HG02970 (cell line): ENCODE measurements around the gene PPP2R2C.

Experiments used
- ATAC-seq: cut with Tn5 transposase; IDR thresholded peaks from one replicate; pipeline ENCODE4 v1.9.1; 2021; ENCODE audit warnings: mild to moderate bottlenecking, moderate library complexity, moderate number of reproducible peaks; ENCODE audit not compliant: unreplicated experiment, low FRiP score

PPP2R2C gene

DNA sequence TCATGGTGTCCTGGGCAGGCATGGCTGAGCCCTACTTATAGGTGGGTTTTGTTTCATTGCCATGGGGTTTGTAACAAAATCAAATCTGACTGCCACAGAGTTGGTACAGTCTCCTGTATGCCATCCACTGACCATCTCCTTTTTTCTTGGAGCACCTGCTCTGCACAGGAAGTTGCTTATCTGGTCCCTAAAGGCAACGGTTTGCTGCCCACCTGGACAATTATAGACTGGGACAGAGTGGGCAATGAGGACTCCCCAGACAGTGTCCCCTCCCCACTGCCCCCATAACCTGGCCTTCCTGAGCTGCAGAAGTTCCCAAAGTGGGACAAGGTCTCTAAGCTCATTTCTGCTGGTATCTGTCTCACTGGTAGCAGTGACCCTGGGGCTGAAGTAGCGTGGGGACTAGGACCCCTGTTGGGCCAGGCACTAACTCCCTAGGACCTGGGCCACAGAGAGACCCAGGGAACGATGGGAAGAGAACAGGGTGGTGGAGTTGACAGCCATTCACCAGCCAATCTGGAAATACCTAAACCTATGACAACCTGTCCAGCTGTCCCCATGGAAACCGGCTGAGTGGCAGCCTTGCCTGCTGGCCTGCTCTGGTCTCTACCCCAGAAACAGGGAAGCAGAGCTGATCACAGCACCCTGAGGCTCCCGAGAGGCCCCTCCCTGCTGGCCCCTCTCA, 138.1 kb downstream of the PPP2R2C start:
- no peak for ATAC-seq

DNA sequence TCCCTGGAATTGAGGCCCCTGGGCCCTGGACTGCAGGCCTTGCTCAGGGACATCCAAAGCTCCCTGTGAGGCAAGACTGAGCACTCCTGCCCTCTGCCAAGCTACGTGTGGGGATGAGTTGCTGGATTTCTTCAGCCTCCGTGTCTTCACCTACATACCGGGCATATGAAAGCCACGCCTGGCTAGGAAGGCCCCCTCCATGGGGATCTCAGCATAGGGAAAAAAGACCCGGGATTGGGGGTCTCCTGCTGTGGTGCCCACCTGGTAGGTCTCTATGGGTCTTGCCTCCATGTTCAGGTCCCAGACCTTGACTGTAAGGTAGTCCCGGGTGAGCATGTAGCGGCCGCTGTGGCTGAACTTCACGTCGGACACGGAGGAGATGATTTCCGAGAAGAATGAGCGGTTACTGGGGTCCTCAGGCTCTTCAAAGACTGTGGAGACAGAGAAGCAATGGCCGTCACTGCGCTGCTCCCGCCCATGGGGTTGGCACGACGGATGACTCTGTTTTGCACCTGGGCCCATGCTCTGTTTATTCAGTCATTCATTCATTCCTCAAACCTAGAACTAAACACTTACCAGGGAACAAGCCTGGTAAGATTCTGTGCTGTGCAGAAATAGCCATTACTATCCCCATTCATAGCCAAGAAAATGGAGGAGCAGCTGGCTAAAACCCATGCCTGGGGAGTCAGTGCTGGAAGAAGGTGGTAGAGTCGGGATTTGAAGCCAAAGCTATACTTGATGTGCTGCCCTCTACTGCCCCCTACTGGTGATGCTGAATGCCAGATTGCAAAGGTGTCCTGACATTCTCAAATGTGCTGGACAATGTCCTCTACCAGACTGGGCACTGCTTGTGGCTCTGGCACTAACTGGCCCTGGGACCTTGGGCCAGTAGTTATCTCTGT, 138.9 kb downstream of the PPP2R2C start:
- no peak for ATAC-seq

DNA sequence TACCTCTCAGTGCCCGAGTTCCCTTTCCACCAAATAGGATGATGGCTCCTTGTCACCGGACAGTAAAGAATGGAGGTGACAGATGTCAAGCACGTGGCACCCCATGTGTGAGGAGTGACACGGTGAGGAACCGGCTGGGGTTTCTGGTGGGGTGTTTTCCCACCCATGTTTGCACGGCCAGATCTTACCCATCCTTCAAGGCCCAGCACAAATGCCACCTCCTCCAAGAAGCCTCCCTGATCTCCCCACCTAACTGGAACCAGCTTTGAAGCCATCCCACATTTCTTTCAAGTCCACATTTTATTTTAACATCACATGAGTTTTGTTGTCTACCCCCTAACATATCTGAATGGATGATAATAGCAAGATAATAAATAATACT, 139.8 kb downstream of the PPP2R2C start:
- no peak for ATAC-seq

DNA sequence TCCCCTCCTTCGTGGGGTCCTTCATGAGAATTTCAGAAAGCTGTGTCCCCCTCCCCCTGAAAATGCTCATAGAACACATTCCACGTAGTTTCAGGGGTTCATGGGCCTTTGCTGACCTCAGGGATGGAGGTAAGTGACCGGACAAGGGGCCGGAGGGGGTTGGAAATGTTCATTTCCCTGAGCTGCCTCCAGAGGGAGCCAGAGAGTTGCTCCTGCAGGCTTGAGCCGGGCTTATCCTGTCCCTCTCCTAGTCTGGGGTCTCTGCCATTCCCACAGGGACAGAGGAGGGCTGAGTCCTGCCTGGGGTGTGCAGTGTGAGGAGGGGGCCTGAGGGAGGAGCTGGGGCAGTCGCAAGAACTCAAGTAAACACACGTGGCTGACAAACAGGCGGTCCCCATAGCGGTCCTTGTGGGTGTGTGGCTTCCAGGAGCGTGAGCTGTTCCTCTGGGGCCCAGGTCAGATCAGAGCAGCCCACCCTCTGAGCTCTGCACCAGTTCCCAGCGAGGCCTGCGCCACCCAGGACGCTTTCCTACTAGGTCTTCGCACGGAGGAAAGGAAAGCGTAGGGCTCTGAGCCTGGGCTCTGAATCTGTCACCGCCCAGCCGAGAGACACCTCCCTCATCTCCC, 140.3 kb downstream of the PPP2R2C start:
- ATAC-seq, result no peak

DNA sequence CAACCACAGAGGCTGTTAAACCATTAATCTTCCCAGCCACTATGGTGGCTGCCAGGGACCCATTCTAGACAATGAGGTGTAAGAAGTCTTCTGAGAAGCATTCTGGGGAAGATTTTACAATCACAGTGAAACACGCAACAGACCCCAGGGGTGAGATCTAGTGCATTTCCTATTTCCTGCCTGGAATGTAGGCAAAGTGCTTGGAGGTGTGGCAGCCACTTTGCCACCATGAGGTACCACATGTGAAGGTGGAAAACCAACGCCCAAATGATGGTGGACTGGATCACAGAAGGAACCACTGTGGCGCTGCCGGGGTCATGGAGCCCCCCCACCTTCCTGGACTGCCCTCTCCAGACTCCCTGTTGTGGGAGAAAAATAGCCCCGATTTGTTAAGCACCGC, 140.9 kb downstream of the PPP2R2C start:
- no peak for ATAC-seq

DNA sequence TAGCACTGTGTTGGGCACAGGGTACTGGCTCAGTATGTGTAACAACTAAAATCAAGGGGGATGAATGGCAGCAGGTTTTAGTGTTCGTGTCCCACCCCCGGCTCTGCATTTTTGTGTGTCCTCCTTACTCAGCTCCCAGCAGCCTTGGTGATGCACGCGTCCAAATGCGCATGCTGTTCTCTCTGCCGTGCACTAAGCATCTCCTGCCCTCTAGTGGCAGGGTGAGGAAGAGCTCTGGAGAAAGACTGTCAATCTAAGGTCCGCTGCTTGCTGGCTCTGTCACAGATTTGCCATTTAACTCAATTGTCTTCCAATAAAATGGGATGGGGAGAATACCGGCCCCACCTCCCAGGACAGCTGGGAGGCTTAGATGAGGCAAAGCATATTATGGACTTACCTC, 141.4 kb downstream of the PPP2R2C start:
- no peak for ATAC-seq

DNA sequence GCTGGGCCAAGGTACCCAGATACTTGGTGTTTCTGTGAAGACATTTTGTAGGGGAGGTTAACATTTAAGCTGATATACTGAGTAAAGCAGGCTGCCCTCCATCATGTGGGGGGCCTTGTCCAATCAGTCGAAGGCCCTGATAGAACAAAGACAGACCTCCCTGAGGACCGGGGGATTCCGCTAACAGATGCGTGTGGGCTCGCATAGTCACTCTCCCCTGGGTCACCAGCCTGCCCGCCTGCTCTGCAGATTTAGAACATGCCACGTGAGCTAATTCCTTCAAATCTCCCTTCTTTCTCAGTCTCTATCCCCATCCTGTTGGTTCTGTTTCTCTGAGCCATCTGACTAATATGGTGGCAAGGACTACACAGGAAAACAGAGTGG, 142.0 kb downstream of the PPP2R2C start:
- no peak for ATAC-seq

DNA sequence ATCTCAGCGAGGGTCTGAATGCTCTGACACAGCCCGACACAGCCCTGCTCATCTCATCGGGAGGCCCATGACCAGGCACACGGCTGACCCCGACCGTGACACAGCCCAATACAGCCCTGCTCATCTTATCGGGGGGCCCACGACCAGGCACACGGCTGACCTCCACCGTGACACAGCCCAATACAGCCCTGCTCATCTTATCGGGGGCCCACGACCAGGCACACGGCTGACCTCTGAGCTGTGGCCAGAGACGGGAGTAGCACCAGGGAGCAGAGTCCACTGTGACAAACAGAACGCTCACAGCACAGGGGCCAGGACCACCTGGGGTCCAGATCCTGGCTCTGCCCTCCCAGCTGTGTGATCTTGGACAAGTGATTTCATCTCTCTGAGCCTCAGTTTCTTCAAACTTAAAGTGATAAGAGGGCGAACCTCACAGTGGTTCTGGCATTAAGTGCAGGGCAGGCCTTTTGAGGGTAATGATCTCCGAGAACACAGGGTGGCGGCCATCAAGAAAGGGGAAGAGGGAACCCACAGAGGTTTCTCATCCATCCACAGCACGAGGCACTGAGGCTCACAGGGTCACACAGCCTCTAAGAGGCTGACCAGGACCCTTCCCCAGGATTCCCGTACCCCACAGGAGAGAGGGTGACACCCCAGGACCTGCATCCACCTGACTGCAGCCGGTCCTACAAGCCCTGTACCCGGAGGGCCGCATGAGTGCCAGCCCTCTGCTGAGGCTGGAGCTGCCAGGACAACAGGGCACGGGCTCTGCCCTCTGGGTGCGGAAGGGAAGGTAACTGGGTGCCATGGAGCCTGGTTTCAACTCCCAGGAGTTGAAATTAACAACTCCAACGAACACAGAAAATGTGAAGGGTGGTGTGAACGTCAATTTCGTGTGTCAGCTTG, 142.7 kb downstream of the PPP2R2C start:
- no peak for ATAC-seq

DNA sequence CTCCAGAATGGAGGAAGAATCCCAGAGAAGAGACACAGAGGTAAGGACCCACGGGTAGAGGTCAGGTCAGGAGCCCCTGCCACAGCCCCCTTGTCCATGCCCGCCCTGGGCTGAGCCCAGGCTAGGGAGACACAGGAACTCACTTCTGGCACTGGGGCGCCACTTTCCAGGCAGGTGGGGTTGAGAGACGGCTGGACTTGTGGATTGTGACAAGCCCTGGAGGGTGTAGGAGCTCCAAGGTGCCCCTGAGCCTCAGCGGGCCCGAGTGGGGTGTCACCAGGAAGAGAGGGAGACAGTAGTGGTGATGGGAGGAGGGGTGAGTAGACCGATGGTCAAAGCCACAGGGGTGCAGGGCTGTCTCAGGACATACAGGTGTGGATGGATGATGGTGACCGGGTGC, 143.9 kb downstream of the PPP2R2C start:
- ATAC-seq, result no peak

DNA sequence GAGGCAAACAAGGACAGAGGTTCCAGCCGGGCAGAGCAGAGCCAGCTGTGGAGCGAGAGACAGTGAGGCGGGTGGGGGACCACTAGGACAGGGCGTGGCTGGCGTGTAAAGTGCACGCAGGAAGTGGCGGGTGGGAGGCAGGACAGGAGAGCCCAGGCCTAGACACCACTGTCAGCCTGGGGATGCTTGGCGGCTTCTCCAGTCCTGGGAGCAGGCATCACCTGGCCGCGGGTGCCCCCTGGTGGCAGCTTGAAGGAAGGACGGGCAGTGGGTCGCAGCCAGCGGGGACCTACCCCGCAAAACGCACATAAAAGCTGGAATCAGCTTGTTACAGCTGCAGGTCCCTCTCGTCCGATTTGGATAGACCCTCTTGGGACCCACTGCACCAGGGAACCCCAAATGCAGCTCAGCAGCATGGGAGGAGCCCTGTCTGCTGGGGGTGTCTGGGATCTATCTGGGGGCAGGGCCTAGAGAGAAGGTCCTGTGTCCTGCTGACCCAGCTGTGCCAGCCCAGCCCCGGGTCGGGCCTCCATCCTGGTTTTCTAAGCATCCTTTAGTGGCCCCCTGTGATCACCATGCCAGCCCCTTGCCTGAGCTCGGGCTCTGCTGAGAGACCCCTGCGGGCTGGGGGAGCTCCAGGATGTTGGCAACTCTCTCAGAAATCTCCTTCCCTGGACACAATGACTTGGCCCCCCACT, 145.0 kb downstream of the PPP2R2C start:
- ATAC-seq, result peak; percentile 57

DNA sequence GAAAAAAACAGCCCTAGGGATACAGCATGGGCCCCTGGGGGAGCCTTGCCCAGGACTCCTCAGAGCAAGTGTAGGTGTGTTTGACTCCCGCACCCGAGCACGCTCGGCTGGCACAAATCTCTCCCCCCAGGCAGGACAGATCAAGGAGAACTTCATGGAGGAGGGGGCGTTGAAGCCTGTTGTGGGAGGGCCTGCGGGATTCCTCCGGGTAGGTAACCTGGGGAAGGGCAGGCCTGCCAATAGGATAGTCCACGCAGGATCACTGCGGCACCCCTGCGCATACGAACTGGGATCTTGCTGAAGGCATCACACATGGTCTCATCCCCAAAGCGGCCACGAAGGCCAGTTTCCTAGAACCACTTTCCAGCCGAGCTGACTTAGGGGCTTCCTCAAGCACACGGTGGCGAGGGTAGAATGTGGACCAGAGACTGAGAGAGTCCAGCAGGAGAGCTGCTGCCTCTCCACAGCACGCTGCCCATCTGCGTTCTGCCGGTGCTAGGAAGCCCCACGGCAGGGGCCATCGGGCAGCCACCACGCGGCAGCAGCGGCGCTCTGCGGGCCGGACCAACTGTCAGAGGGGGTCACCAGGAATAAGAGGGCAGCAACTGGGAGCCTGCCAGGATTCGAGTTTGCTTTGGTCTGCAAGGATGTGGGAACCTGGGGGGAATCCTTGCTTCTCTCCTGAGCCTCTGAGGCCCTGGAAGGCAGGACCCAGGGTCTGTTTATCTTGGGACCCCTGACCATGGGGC, 145.9 kb downstream of the PPP2R2C start:
- ATAC-seq, result no peak

DNA sequence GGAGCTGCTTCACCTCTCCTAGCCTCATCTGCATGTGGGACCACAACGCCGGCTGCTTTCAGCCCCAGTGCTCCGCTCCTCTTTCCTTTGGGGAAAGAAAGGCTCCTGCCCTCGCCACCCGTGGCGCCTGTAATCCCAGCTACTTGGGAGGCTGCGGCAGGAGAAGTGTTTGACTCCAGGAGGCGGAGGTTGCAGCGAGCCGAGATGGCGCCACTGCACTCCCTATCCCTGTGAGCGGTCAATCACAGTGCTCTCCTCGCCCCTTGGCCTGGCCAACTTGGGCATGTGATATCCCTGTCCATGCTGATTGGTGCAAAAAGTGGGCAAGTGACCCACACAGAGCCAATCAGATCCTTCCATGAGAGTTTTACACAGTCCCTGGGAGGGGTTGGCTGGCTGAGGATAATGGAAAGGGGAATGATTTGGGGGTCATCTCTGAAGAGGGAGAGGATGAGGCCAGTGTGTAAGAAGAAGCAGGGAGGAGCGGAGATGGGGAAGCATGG, 146.6 kb downstream of the PPP2R2C start:
- ATAC-seq, result no peak

DNA sequence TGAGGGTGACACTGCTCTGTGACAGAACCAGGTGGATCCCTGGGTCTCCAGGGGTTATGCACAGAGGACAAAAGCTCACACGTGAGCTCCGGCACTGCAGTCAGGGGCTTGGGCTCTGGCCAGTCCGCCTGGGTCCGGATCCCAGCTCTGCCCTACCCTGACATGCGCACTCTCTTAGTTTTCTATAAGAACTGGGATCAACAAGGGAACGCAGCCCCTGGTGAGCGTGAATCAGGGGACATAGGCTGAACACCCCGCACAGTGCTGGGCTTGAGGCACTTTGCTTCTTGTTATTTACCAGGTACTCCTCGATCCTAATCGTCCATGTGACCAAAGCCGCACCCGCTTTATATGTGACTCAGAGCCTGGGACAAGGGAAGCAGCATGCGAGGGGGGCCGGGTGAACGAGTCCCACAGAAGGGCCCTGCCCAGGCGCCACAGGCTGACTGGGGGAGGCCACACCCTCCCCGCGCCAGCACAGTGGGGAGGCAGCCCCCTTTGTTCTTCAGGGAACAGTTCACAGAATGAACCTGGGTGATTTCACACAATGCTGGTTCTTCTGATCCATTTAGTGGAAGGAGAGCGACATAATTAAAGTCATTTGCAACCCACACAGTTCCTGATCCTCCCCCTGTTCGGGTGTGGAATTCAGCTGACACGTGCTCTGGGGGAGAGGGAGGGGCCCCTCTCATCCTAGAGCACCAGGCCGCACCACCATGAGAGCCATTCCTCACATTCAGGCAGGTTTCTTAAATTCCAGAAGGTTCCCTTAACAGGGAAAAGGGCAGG, 147.2 kb downstream of the PPP2R2C start:
- ATAC-seq, result no peak

DNA sequence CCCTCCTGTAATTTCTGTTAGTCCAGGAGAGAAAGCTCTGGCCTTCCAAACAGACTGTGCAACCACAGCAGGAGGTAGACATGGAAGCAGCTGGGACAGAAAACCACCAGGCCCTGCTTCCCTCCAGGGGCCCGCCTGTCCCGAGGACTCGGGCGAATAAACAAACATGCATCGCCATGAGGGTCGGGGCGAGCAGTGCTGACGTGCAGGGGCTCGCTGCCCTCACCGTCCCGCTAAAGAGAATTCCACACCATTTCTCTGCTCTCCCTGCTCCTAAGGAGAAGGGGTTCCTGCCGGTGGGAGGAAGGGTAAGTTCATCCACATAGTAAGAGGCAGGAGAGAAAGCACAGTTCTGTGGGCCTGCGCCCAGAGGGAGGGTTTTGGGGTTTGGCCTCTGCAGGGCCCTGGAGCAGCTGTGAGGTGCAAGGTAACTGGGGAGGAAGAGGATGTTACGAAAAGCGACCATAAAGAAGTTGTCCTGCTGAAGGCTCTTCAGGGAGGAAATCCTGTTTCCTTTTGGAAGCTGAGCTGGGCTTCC, 147.9 kb downstream of the PPP2R2C start:
- no peak for ATAC-seq

DNA sequence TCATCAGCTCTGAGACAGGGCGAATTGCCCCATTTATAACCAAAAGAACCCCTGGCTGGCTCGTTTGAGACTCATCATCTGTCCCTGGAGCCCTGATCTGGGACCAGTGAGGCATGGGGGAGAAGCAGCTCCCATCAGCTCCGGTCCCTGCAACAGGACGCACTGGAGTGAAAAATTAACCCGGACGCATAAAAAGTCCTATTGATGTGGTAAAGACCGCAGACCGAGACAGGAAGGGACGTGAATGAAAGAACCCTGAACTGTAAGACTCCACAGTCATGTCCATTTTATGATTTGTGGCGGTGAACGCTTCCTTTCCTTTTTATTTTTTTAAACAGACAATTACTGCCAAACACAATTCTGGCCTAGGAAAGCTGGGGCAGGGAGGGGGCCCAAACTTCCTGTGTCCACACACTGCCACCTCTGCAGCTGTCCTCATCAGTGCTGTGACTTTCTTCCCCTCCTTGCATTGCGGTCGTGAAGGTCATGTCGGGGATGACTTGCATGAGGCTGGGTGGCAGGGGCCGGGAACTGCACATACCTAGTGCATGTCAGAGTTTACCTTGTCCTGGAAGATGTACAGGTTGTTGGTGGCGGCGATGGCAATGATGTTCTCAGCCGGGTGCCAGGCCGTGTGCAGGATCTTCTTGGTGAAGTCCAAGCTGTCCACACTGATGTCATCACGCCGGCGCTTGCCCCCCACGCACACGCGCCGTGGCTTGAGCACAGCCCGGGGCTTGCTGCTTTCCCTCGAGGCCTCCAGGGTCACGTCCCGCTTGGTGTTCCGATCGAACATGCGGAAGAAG, 149.4 kb downstream of the PPP2R2C start:
- ATAC-seq, result no peak

DNA sequence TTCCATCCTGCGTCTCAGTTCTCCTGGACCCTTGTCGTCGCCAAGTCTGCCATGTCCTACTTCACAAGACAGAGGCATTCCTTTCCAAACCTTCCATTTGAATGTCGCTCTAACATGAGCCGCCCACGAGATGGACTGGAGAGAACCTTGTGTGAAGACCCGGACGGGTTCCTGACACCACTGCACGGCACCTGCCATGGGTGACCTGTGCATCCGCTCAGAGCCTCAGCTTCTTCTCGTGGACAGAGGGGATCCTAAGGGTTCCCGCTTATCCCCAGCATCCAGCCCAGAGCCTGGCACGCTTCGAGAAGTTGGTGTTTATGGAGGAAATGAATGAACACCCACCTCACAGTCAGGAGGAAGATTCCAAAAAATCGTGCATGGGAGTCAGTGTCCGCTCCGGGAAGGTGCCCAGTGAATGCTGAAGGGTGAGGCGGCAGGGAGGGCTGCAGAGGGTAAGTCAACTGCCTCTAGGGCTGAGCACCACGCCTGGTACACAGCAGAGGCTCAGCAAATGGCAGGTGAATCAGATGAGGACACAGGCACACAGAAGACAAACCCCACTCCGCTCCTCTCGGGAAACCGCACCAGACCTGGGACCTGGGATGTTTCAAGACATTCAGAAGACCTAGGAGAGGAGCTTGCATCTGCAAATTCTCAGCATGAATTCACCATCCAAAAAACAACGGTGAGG, 150.2 kb downstream of the PPP2R2C start:
- ATAC-seq, result no peak

DNA sequence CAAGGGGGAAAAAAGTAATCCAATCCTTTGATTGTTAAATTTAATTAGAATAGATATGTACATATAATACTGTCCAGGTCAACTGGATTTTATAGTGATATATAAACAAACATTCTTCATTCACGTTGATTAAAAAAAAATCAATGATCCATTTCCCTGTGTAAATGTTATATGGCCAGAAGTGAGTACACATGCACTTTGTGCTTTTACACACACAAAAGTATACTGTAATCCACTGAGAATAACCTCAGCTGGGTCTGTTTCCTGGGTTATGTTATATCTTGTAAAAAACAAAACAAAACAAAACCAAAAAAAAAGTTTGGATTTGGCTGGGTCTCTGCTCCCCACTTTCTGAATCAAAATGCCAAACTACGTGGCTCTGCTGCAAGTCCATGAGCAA, 151.1 kb downstream of the PPP2R2C start:
- ATAC-seq, result no peak
